ENCODE results near the gene AOX1.

- no peak for TF ChIP-seq CTCF (IDR thresholded peaks at IDR 0.05 in 4 of 5, conservative IDR thresholded peaks at IDR 0.05 in 1 of 5)
- TF ChIP-seq POLR2A (IDR thresholded peaks at IDR 0.05): no peak
Measured at GRCh38 chr2:200619279-200619678, 33.5 kb downstream of the AOX1 start.

All from gastrocnemius medialis (tissue), 4 donors.